Measurements from ENCODE around the gene BCOR.

The BCOR gene

DNA sequence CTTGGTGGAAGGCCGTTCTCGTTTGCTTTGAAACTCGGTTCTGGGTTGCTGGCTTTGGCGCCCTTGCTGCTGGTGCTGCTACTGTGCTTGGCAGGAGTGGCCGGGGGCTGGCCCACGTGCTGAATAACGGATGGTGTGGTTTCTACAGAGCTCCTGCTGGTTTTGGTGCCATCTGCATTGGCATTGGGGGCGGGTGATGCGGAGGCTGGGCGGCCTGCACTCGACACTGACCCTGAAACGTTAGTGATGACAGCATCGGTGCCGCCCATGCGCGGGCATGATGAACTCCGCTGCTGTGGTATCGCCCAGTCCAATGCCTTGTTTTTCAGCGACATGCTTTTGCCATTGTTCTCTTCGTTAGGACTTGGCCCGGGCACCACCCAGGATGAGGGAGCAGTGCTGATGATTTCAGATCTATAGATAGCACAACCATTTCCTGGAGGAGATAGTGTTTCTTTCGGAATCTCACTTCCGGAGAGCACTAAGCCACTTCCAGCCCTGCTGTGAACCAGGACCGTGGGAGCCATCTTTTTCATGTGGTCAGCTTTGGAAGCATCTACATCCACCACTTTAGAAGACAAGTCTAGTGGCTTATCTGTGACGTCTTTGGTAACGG lies 24.2 kb downstream of the BCOR start:
- Mint-ChIP-seq H3K27ac (ENCODE audit: low read depth) (no peak overlapping the region), H3K36me3 (ENCODE audit: insufficient read depth) (peaks cover 26% of the 10 kb centered on the region), H3K27me3 (no peaks in the 10 kb centered on the region), H3K4me1 (peaks cover 33% of the 10 kb centered on the region), H3K4me3 (no peak overlapping the region), H3K9me3 (no peaks in the 10 kb centered on the region)
- DNase-seq (ENCODE audit: low spot score in 2 of 2), result no peak
- ATAC-seq (replicated peaks; ENCODE audit: extremely low read depth, poor library complexity, severe bottlenecking), result no peak

- H3K9me3 Mint-ChIP-seq, result no peaks in the 10 kb centered on the region
- DNase-seq (ENCODE audit: low spot score in 2 of 2) (no peak), ATAC-seq (replicated peaks; ENCODE audit: extremely low read depth, poor library complexity, severe bottlenecking) (no peak)
- H3K4me3 Mint-ChIP-seq, result no peak overlapping the region
- H3K27ac Mint-ChIP-seq (ENCODE audit: low read depth), result no peak overlapping the region
- no peaks in the 10 kb centered on the region for H3K27me3 Mint-ChIP-seq
- H3K4me1 Mint-ChIP-seq, result peaks cover 39% of the 10 kb centered on the region
- peaks cover 31% of the 10 kb centered on the region for H3K36me3 Mint-ChIP-seq (ENCODE audit: insufficient read depth)
Observed at GRCh38 chrX:40072246-40072645, 25.5 kb downstream of the BCOR start.

DNA sequence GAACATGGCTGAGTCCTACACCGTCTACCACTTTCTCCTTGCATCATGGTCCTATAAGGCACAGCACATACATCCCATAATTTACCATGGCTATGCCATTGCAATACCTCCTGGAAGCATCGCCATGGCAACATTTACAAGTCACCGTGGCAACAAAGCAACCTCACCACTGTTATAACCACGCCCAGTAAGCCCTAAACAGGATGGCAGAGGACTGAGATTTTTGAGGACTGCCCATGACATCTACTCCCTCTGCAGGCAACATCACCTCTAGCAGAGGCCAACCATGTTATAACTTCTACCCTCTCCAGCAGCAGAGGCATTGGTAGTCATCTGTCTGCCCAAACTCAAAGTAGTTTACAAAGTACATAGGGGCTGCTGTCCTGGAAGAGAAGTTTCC lies 29.7 kb downstream of the BCOR start:
- H3K4me1 Mint-ChIP-seq, result peaks cover 52% of the 10 kb centered on the region
- H3K9me3 Mint-ChIP-seq, result no peaks in the 10 kb centered on the region
- no peaks in the 10 kb centered on the region for H3K27me3 Mint-ChIP-seq
- peaks cover 29% of the 10 kb centered on the region for H3K36me3 Mint-ChIP-seq (ENCODE audit: insufficient read depth)
- DNase-seq (ENCODE audit: low spot score in 2 of 2) (no peak), ATAC-seq (replicated peaks; ENCODE audit: extremely low read depth, poor library complexity, severe bottlenecking) (peak; percentile 68)
- H3K4me3 Mint-ChIP-seq, result no peak overlapping the region
- no peak overlapping the region for H3K27ac Mint-ChIP-seq (ENCODE audit: low read depth)

GRCh38 chrX:40066700-40067099 lies 31.1 kb downstream of the BCOR start:
- H3K27me3 Mint-ChIP-seq, result no peaks in the 10 kb centered on the region
- DNase-seq (ENCODE audit: low spot score in 2 of 2) (no peak), ATAC-seq (replicated peaks; ENCODE audit: extremely low read depth, poor library complexity, severe bottlenecking) (no peak)
- no peak overlapping the region for H3K4me3 Mint-ChIP-seq
- H3K27ac Mint-ChIP-seq (ENCODE audit: low read depth), result no peak overlapping the region
- no peaks in the 10 kb centered on the region for H3K9me3 Mint-ChIP-seq
- H3K4me1 Mint-ChIP-seq, result peaks cover 50% of the 10 kb centered on the region
- H3K36me3 Mint-ChIP-seq (ENCODE audit: insufficient read depth), result peaks cover 29% of the 10 kb centered on the region

- no peaks in the 10 kb centered on the region for H3K9me3 Mint-ChIP-seq
- H3K27me3 Mint-ChIP-seq, result no peaks in the 10 kb centered on the region
- DNase-seq (ENCODE audit: low spot score in 2 of 2) (no peak), ATAC-seq (replicated peaks; ENCODE audit: extremely low read depth, poor library complexity, severe bottlenecking) (no peak)
- H3K36me3 Mint-ChIP-seq (ENCODE audit: insufficient read depth), result peaks cover 29% of the 10 kb centered on the region
- peak overlapping the region; percentile 4 for H3K4me3 Mint-ChIP-seq
- H3K4me1 Mint-ChIP-seq, result peaks cover 39% of the 10 kb centered on the region
- peak overlapping the region; percentile 81 for H3K27ac Mint-ChIP-seq (ENCODE audit: low read depth)
Observed at GRCh38 chrX:40065296-40066046, 32.3 kb downstream of the BCOR start.

- H3K27ac Mint-ChIP-seq (ENCODE audit: low read depth), result peak overlapping the region; percentile 81
- no peaks in the 10 kb centered on the region for H3K9me3 Mint-ChIP-seq
- peaks cover 33% of the 10 kb centered on the region for H3K4me1 Mint-ChIP-seq
- ATAC-seq (replicated peaks; ENCODE audit: extremely low read depth, poor library complexity, severe bottlenecking), result no peak
- H3K27me3 Mint-ChIP-seq, result no peaks in the 10 kb centered on the region
- peaks cover 27% of the 10 kb centered on the region for H3K36me3 Mint-ChIP-seq (ENCODE audit: insufficient read depth)
- no peak for DNase-seq (ENCODE audit: low spot score in 2 of 2)
- H3K4me3 Mint-ChIP-seq, result no peak overlapping the region
Observed at GRCh38 chrX:40064055-40064597, 33.6 kb downstream of the BCOR start.

DNA sequence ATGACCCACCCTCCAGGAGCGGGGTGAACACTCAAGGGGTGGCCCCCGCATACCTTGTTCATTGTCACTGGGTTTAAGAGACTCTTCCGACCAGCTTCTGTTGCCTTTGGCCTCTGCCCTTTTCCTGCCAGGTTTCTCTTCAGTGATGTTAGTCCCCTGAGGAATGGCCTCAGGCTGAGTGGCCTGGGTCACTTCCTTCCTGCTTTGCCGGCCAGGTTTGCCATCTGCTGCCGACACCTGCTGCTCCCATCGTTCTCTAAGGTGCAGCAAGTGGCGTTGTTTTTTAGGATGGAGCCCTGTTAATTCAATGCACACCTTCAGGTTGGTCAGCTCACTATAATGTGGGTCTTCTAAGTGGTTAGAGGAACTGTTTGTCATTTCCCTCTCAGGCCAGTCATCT lies 34.2 kb downstream of the BCOR start:
- DNase-seq (ENCODE audit: low spot score in 2 of 2) (no peak), ATAC-seq (replicated peaks; ENCODE audit: extremely low read depth, poor library complexity, severe bottlenecking) (no peak)
- H3K36me3 Mint-ChIP-seq (ENCODE audit: insufficient read depth), result peaks cover 29% of the 10 kb centered on the region
- no peaks in the 10 kb centered on the region for H3K9me3 Mint-ChIP-seq
- H3K27ac Mint-ChIP-seq (ENCODE audit: low read depth), result peak overlapping the region; percentile 81
- H3K4me1 Mint-ChIP-seq, result peaks cover 27% of the 10 kb centered on the region
- H3K27me3 Mint-ChIP-seq, result no peaks in the 10 kb centered on the region
- H3K4me3 Mint-ChIP-seq, result no peak overlapping the region

- H3K4me3 Mint-ChIP-seq, result no peak overlapping the region
- H3K27me3 Mint-ChIP-seq, result no peaks in the 10 kb centered on the region
- peak overlapping the region; percentile 65 for H3K27ac Mint-ChIP-seq (ENCODE audit: low read depth)
- peaks cover 18% of the 10 kb centered on the region for H3K4me1 Mint-ChIP-seq
- peaks cover 24% of the 10 kb centered on the region for H3K36me3 Mint-ChIP-seq (ENCODE audit: insufficient read depth)
- no peak for ATAC-seq (replicated peaks; ENCODE audit: extremely low read depth, poor library complexity, severe bottlenecking)
- H3K9me3 Mint-ChIP-seq, result no peaks in the 10 kb centered on the region
- DNase-seq (ENCODE audit: low spot score in 2 of 2), result no peak
Observed at GRCh38 chrX:40062525-40063155, 35.1 kb downstream of the BCOR start.

DNA sequence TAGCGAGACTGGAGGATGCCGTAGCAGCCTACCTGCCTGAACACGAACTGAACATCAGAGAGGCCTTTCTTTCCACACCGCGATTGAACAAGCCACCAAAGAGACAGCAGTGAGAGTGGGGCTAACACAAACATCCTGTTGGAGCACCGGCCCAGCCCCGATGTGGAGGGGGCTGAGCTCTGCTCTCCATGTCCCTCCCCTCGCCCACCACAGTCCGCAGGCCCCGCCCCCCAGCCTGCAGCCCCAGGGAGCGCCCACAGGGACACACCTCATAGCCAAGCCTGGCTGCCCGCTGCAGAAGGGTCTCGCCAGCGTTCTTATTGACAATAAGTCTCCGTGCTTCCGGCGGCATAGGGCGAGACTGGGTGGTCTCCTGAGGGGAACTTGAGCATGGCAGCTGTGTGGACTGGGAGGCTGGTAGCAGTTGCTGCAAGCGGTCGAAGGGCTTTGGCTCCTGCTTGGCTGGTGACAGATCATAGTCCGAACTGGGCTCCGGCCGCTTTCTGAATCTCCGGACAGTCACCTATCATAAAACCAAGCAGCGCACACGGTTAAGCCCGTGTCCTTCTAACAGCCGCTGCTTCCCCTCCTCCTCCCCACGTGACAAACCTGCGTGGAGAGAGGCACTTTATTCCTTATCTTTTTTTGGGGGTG lies 35.8 kb downstream of the BCOR start:
- Mint-ChIP-seq H3K4me3 (no peak overlapping the region), H3K9me3 (no peaks in the 10 kb centered on the region), H3K27ac (ENCODE audit: low read depth) (no peak overlapping the region), H3K27me3 (no peaks in the 10 kb centered on the region), H3K36me3 (ENCODE audit: insufficient read depth) (peaks cover 24% of the 10 kb centered on the region), H3K4me1 (peaks cover 12% of the 10 kb centered on the region)
- no peak for ATAC-seq (replicated peaks; ENCODE audit: extremely low read depth, poor library complexity, severe bottlenecking)
- no peak for DNase-seq (ENCODE audit: low spot score in 2 of 2)

GRCh38 chrX:40061005-40061404 lies 36.8 kb downstream of the BCOR start:
- H3K4me1 Mint-ChIP-seq, result peaks cover 8% of the 10 kb centered on the region
- no peaks in the 10 kb centered on the region for H3K27me3 Mint-ChIP-seq
- peaks cover 24% of the 10 kb centered on the region for H3K36me3 Mint-ChIP-seq (ENCODE audit: insufficient read depth)
- H3K9me3 Mint-ChIP-seq, result no peaks in the 10 kb centered on the region
- ATAC-seq (replicated peaks; ENCODE audit: extremely low read depth, poor library complexity, severe bottlenecking), result no peak
- H3K27ac Mint-ChIP-seq (ENCODE audit: low read depth), result peak overlapping the region; percentile 38
- no peak overlapping the region for H3K4me3 Mint-ChIP-seq
- no peak for DNase-seq (ENCODE audit: low spot score in 2 of 2)

- ATAC-seq (replicated peaks; ENCODE audit: extremely low read depth, poor library complexity, severe bottlenecking), result no peak
- DNase-seq (ENCODE audit: low spot score in 2 of 2), result no peak
- Mint-ChIP-seq H3K4me1 (peaks cover 2% of the 10 kb centered on the region), H3K27me3 (no peaks in the 10 kb centered on the region), H3K27ac (ENCODE audit: low read depth) (no peak overlapping the region), H3K9me3 (no peaks in the 10 kb centered on the region), H3K36me3 (ENCODE audit: insufficient read depth) (peaks cover 26% of the 10 kb centered on the region), H3K4me3 (no peak overlapping the region)
Observed at GRCh38 chrX:40060356-40060845, 37.4 kb downstream of the BCOR start.

DNA sequence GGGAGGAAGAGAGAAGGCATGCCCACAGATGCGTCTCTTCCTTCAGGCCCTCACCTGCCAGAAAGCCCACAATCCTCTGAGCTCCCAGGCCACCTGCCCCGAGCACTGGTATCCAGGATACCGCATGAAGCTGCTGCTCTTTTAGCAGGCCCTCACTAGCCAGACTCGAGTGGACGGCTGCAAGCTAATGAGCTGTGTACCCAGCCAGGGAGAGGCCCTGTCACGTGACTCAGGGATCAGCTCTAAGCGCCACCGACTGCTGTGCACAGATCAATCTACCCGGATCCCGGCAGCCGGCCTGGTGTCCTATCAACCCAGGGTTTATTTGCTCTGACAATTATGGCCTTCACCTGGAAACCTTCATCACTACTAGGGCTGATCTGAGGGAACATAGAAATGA lies 39.0 kb downstream of the BCOR start:
- DNase-seq (ENCODE audit: low spot score in 2 of 2) (no peak), ATAC-seq (replicated peaks; ENCODE audit: extremely low read depth, poor library complexity, severe bottlenecking) (no peak)
- H3K9me3 Mint-ChIP-seq, result no peaks in the 10 kb centered on the region
- no peaks in the 10 kb centered on the region for H3K27me3 Mint-ChIP-seq
- no peak overlapping the region for H3K27ac Mint-ChIP-seq (ENCODE audit: low read depth)
- no peak overlapping the region for H3K4me3 Mint-ChIP-seq
- peaks cover 37% of the 10 kb centered on the region for H3K36me3 Mint-ChIP-seq (ENCODE audit: insufficient read depth)
- no peaks in the 10 kb centered on the region for H3K4me1 Mint-ChIP-seq
